GM19240 (cell line): Measurements from ENCODE around the gene RHO.
"Not testable (repeated sequence)": the region's sequence is repeated elsewhere in the genome, so short reads cannot be mapped to it uniquely, and the experiment has no call there.

Experiments
- DNase-seq: peaks from one replicate; pipeline ENCODE4 v3.0.0; 2011; ENCODE audit warnings: low spot score; ENCODE audit not compliant: insufficient read length

Gene RHO

GRCh38 chr3:129499604-129500333 lies 28.7 kb upstream of the RHO start:
- not testable (repeated sequence) for DNase-seq

GRCh38 chr3:129500334-129500658 lies 28.1 kb upstream of the RHO start:
- DNase-seq = no peak

GRCh38 chr3:129501630-129502029 lies 26.8 kb upstream of the RHO start:
- DNase-seq = no peak

GRCh38 chr3:129502641-129503408 lies 25.6 kb upstream of the RHO start:
- DNase-seq = no peak

GRCh38 chr3:129503471-129504291 lies 24.8 kb upstream of the RHO start:
- no peak for DNase-seq

- no peak for DNase-seq
These were observed 23.9 kb upstream of the RHO start for GRCh38 chr3:129504471-129505100.

GRCh38 chr3:129505341-129505740 lies 23.1 kb upstream of the RHO start:
- no peak for DNase-seq

GRCh38 chr3:129506231-129506742 lies 22.2 kb upstream of the RHO start:
- DNase-seq = no peak

- no peak for DNase-seq
These were observed 21.1 kb upstream of the RHO start for GRCh38 chr3:129507181-129507831.

GRCh38 chr3:129512595-129512994 lies 15.8 kb upstream of the RHO start:
- DNase-seq = no peak

GRCh38 chr3:129513705-129514104 lies 14.7 kb upstream of the RHO start:
- no peak for DNase-seq

GRCh38 chr3:129514110-129514509 lies 14.3 kb upstream of the RHO start:
- no peak for DNase-seq

GRCh38 chr3:129514563-129514962 lies 13.9 kb upstream of the RHO start:
- no peak for DNase-seq

GRCh38 chr3:129515108-129515820 lies 13.2 kb upstream of the RHO start:
- DNase-seq = not testable (repeated sequence)

GRCh38 chr3:129515821-129516432 lies 12.5 kb upstream of the RHO start:
- not testable (repeated sequence) for DNase-seq

GRCh38 chr3:129517516-129517915 lies 10.9 kb upstream of the RHO start:
- DNase-seq = no peak

- no peak for DNase-seq
These were observed 10.3 kb upstream of the RHO start for GRCh38 chr3:129518038-129518561.

GRCh38 chr3:129518581-129518980 lies 9.9 kb upstream of the RHO start:
- no peak for DNase-seq

- no peak for DNase-seq
These were observed 9.0 kb upstream of the RHO start for GRCh38 chr3:129519449-129519848.
